Endothelial cell of umbilical vein (primary cell): ENCODE results near the gene HYOU1. TPM values are rescaled to one million over a fixed set of nuclear protein-coding genes. Genes with fewer than 3 reads are reported as not detected.

Experiments
- BruUV-seq: library from RNA; stranded (reverse); fragments of 400-500 nt; replicated peaks from 2 replicates; lab custom pipeline; 2021; lab: Mats Ljungman, UMichigan
- CTCF ChIA-PET: fragments of 300-600, 350-600 bp; sonication (Branson Sonifier 250); formaldehyde crosslinking; loops from one replicate; lab custom pipeline; 2021; ENCODE audit warnings: antibody characterized with exemption, inconsistent platforms; lab: Charles Lee
- POLR2A ChIA-PET: fragments of 300-600, 350-600 bp; sonication (Branson Sonifier 250); formaldehyde crosslinking; loops from one replicate; lab custom pipeline; 2021; ENCODE audit warnings: antibody characterized with exemption, inconsistent platforms; lab: Charles Lee
- DNase-seq: peaks from one replicate; pipeline ENCODE4 v3.0.0-alpha.2; 2011; ENCODE audit warnings: low read depth, low spot score
- FAIRE-seq: peaks from 2 replicates; lab custom pipeline; 2011; peaks lifted over from hg19 to GRCh38; lab: Jason Lieb, UNC
- H2AFZ ChIP-seq: 2 replicates; pipeline ENCODE4 v1.6.0; 2012; ENCODE audit warnings: low read depth, low read length, control low read depth, inconsistent platforms
- H3K27ac ChIP-seq: 2 replicates; pipeline ENCODE4 v1.5.1; 2011; ENCODE audit warnings: low read depth, mild to moderate bottlenecking, control low read depth, low read length, moderate library complexity; ENCODE audit not compliant: insufficient read depth
- H3K27me3 ChIP-seq, 2 experiments: 2 replicates each; pipeline versions ENCODE4 v1.6.0 to v1.6.1; 2011; ENCODE audit warnings: low read length in 2 of 2, mixed read lengths in 1 of 2; ENCODE audit not compliant: control insufficient read depth in 2 of 2, insufficient read depth in 2 of 2
- H3K36me3 ChIP-seq, 2 experiments: 2 replicates in 1 of 2; 3 replicates in 1 of 2; pipeline ENCODE4 v1.5.1; 2011; ENCODE audit warnings: low read length in 2 of 2, mild to moderate bottlenecking in 1 of 2, moderate library complexity in 1 of 2; ENCODE audit not compliant: control insufficient read depth in 2 of 2, insufficient read depth in 2 of 2; ENCODE audit errors: extremely low read depth in 1 of 2
- H3K4me1 ChIP-seq: 3 replicates; pipeline ENCODE4 v1.5.1; 2011; ENCODE audit warnings: mild to moderate bottlenecking, low read length; ENCODE audit not compliant: control insufficient read depth, insufficient read depth; ENCODE audit errors: extremely low read depth
- H3K4me2 ChIP-seq: 2 replicates; pipeline ENCODE4 v1.6.1; 2011; ENCODE audit warnings: low read length, control low read depth, mixed read lengths; ENCODE audit not compliant: insufficient read depth
- H3K4me3 ChIP-seq, 3 experiments: fragments of 200-600 bp in 1 of 3; sonication (generic), shearing (Covaris generic) in 1 of 3; replicated peaks in 1 of 3; 2 replicates each; pipeline ENCODE4 v1.5.1; 2011 to 2016; ENCODE audit warnings: control low read depth in 3 of 3, low read length in 3 of 3, mild to moderate bottlenecking in 2 of 3, inconsistent platforms in 1 of 3, low read depth in 1 of 3, moderate library complexity in 1 of 3; ENCODE audit not compliant: insufficient read depth in 1 of 3
- H3K79me2 ChIP-seq: 2 replicates; pipeline ENCODE4 v1.6.0; 2012; ENCODE audit warnings: low read length, inconsistent platforms; ENCODE audit not compliant: control insufficient read depth, insufficient read depth
- H3K9ac ChIP-seq: replicated peaks from 2 replicates; pipeline ENCODE3; 2011; ENCODE audit warnings: low read length, control low read depth; ENCODE audit not compliant: insufficient read depth; ENCODE audit errors: extremely low read depth
- H3K9me1 ChIP-seq: replicated peaks from 3 replicates; pipeline ENCODE4 v1.6.0; 2011; ENCODE audit warnings: mild to moderate bottlenecking, low read length; ENCODE audit not compliant: control insufficient read depth, insufficient read depth; ENCODE audit errors: extremely low read depth
- H3K9me3 ChIP-seq: replicated peaks from 2 replicates; pipeline ENCODE4 v1.5.1; 2012; ENCODE audit warnings: low read length, inconsistent platforms; ENCODE audit not compliant: control insufficient read depth, insufficient read depth
- H4K20me1 ChIP-seq: replicated peaks from 2 replicates; pipeline ENCODE3; 2011; ENCODE audit warnings: mild to moderate bottlenecking, low read length; ENCODE audit not compliant: control insufficient read depth, insufficient read depth; ENCODE audit errors: extremely low read depth
- CTCF ChIP-seq, 2 donors: IDR thresholded peaks; 1 replicate in 1 of 2; 2 replicates in 1 of 2; pipeline ENCODE4 v1.5.1; 2011; ENCODE audit warnings: low read length in 2 of 2, mild to moderate bottlenecking in 2 of 2, moderate library complexity in 2 of 2, control low read depth in 1 of 2, inconsistent platforms in 1 of 2, low read depth in 1 of 2; ENCODE audit not compliant: insufficient read depth in 1 of 2; ENCODE audit errors: extremely low read depth in 1 of 2
- JUN ChIP-seq: IDR thresholded peaks from 2 replicates; pipeline ENCODE4 v1.6.1; 2011; ENCODE audit warnings: borderline replicate concordance, low read depth; ENCODE audit not compliant: insufficient read length, insufficient read depth
- MAX ChIP-seq: IDR thresholded peaks from 2 replicates; pipeline ENCODE4 v1.6.1; 2011; ENCODE audit not compliant: insufficient read depth, insufficient read length
- MYC ChIP-seq: IDR thresholded peaks from one replicate; pipeline ENCODE4 v1.6.1; 2011; ENCODE audit warnings: mild to moderate bottlenecking, low read depth, low read length
- POLR2A ChIP-seq: IDR thresholded peaks from 2 replicates; pipeline ENCODE4 v1.6.1; 2012; ENCODE audit warnings: low read depth, mild to moderate bottlenecking, control low read depth, low read length
- dilution Hi-C: fragments of 300-500 bp; cut with MboI; formaldehyde crosslinking; loops from one replicate; pipeline ENCODE4 v1.15.0; 2019; ENCODE audit warnings: low sequenced_read_pairs; ENCODE audit not compliant: extremely low pct_ligation_motif_present
- intact Hi-C: fragments of 100-400 bp; cut with micrococcal nuclease; formaldehyde crosslinking; loops from one replicate; pipeline ENCODE4 v1.10.0; 2022
- polyA plus RNA-seq, 4 experiments: library from polyadenylated mRNA; depleted of rRNA in 3 of 4; stranded (reverse) in 3 of 4; unstranded in 1 of 4; fragments of >200 nt; gene quantifications; 2 replicates each; pipeline versions ENCODE4 v1.2.1 to v1.2.3, GENCODE V29; 2011 to 2012; ENCODE audit warnings: missing spikeins in 1 of 4
- total RNA-seq: library from RNA; stranded (reverse); gene quantifications from 2 replicates; pipeline ENCODE4 v1.2.3, GENCODE V29; 2021

HYOU1 gene
- total and polyA plus RNA-seq, 2 donors (not counting 3 experiments of a cell fraction or from before 2014, with no cell fraction given): 302 to 318 TPM

- POLR2A ChIA-PET: interaction anchor here (0.8 to 1.4 kb wide), 5 partner anchors 11 to 215 kb away, joined by 3 to 7 read pairs (median 3); partner anchors contain the start of genes HINFP, MCAM and VPS11
- peak; percentile 96 for DNase-seq
- H2AFZ ChIP-seq: peak within 1 kb of the TSS; percentile 65
- H3K9ac ChIP-seq: peak within 1 kb of the TSS; percentile 89
- peak within 1 kb of the TSS; percentile 94 for H3K27ac ChIP-seq
- intact Hi-C loops: loop anchor here (1.0 to 2.0 kb wide), 5 partner anchors 19 to 219 kb away; partner anchors contain the start of genes HINFP and VPS11
- H3K9me3 ChIP-seq: no peaks in the 10 kb centered on the region
- peak within 1 kb of the TSS; percentile 81 to 97 (median 86) for H3K4me3 ChIP-seq
- H3K36me3 ChIP-seq: peaks cover 7 to 14% of the 10 kb centered on the region in 2 experiments
- BruUV-seq: no TSS peak
- CTCF ChIA-PET: interaction anchor here (0.6 to 2.1 kb wide), 22 partner anchors 10 to 311 kb away, joined by 3 to 27 read pairs (median 6); partner anchors contain the start of genes CBL, HINFP and VPS11
- dilution Hi-C loops: no loop called here
- FAIRE-seq: peak; percentile 94
- TF ChIP-seq MAX (peak; percentile 97), MYC (peak; percentile 100), POLR2A (no peak)
- H3K27me3 ChIP-seq: no peaks in the 10 kb centered on the region
- no peaks in the 10 kb centered on the region for H3K9me1 ChIP-seq
- H3K4me2 ChIP-seq: peak within 1 kb of the TSS; percentile 91
- peaks cover 21% of the 10 kb centered on the region for H3K4me1 ChIP-seq
- no peaks in the 10 kb centered on the region for H4K20me1 ChIP-seq
- H3K79me2 ChIP-seq: peaks cover 15% of the 10 kb centered on the region
Measured at GRCh38 chr11:119101759-119102423, 44.9 kb upstream of the HYOU1 start, which contains the start of gene DPAGT1. DPAGT1 (minus strand) TSS chr11:119101853; CDS start chr11:119101655, 198 bp downstream.

- intact Hi-C loops (loop anchor here (1.0 to 2.0 kb wide), 2 partner anchors 34 to 44 kb away; partner anchors contain the start of gene VPS11), dilution Hi-C loops (no loop called here)
- FAIRE-seq: peak; percentile 55
- Histone ChIP-seq H3K4me1 (peaks cover 17% of the 10 kb centered on the region), H2AFZ (peak overlapping the region; percentile 65), H3K9ac (peak overlapping the region; percentile 89), H4K20me1 (no peaks in the 10 kb centered on the region), H3K27me3 (no peaks in the 10 kb centered on the region), H3K27ac (peak overlapping the region; percentile 94), H3K79me2 (peaks cover 15% of the 10 kb centered on the region), H3K4me2 (peak overlapping the region; percentile 91), H3K4me3 (peak overlapping the region; percentile 81 to 97 (median 86)), H3K9me3 (no peaks in the 10 kb centered on the region), H3K36me3 (peaks cover 7 to 19% of the 10 kb centered on the region in 2 experiments), H3K9me1 (no peaks in the 10 kb centered on the region)
- ChIA-PET POLR2A (interaction anchor here (1.0 to 1.4 kb wide), 4 partner anchors 15 to 215 kb away, joined by 3 to 7 read pairs (median 3); partner anchors contain the start of genes HINFP, MCAM and VPS11), CTCF (interaction anchor here (1.0 to 2.1 kb wide), 13 partner anchors 17 to 239 kb away, joined by 3 to 27 read pairs (median 9); partner anchors contain the start of genes CBL, HINFP and VPS11)
- BruUV-seq: TSS peak; percentile 53
- DNase-seq: no peak
- TF ChIP-seq JUN: no peak
- TF ChIP-seq CTCF (IDR thresholded peaks at IDR 0.05; ENCODE audit: extremely low read depth in 1 of 2, insufficient read depth in 1 of 2, low read depth in 1 of 2, low read length in 2 of 2): peak in 1 of 2 donors; percentile 19
Measured at GRCh38 chr11:119100994-119101758, 44.2 kb upstream of the HYOU1 start.
